Parathyroid adenoma (tissue), 2 donors: ENCODE results near the gene ICAM2.

ENCODE experiments used
- H2AFZ ChIP-seq: fragments of 300-600 bp; sonication (generic); one replicate; pipeline ENCODE4 v1.7.0; 2017; ENCODE audit warnings: antibody characterized with exemption, mild to moderate bottlenecking
- H3K27ac ChIP-seq: fragments of 300-600 bp; sonication (generic); one replicate; pipeline ENCODE4 v1.7.0; 2017
- H3K27me3 ChIP-seq: fragments of 300-600 bp; sonication (generic); one replicate; pipeline ENCODE4 v1.7.0; 2017; ENCODE audit warnings: low read length; ENCODE audit not compliant: control insufficient read depth, insufficient read depth
- H3K36me3 ChIP-seq: fragments of 300-600 bp; sonication (generic); one replicate; pipeline ENCODE4 v1.7.0; 2017; ENCODE audit warnings: low read length; ENCODE audit not compliant: control insufficient read depth, insufficient read depth
- H3K4me1 ChIP-seq: fragments of 300-600 bp; sonication (generic); one replicate; pipeline ENCODE4 v1.7.0; 2017; ENCODE audit warnings: control low read depth
- H3K4me2 ChIP-seq: fragments of 300-600 bp; sonication (generic); one replicate; pipeline ENCODE4 v1.7.0; 2017; ENCODE audit warnings: low read length
- H3K4me3 ChIP-seq: fragments of 300-600 bp; sonication (generic); one replicate; pipeline ENCODE4 v1.7.0; 2017; ENCODE audit warnings: low read depth, low read length
- H3K79me2 ChIP-seq: fragments of 300-600 bp; sonication (generic); one replicate; pipeline ENCODE4 v1.7.0; 2017; ENCODE audit warnings: control low read depth
- H3K9ac ChIP-seq: fragments of 300-600 bp; sonication (generic); one replicate; pipeline ENCODE4 v1.7.0; 2017; ENCODE audit warnings: mild to moderate bottlenecking
- H3K9me3 ChIP-seq: fragments of 300-600 bp; sonication (generic); one replicate; pipeline ENCODE4 v1.7.0; 2017; ENCODE audit warnings: low read length; ENCODE audit not compliant: control insufficient read depth
- TF ChIP-seq, protein P1 (sequence below): fragments of 300-600 bp; sonication (generic); IDR thresholded peaks from one replicate; pipeline ENCODE4 v1.7.0; 2017; ENCODE audit warnings: antibody characterized with exemption, mild to moderate bottlenecking
- donor health status: primary hyperparathyroidism.

Gene ICAM2

DNA sequence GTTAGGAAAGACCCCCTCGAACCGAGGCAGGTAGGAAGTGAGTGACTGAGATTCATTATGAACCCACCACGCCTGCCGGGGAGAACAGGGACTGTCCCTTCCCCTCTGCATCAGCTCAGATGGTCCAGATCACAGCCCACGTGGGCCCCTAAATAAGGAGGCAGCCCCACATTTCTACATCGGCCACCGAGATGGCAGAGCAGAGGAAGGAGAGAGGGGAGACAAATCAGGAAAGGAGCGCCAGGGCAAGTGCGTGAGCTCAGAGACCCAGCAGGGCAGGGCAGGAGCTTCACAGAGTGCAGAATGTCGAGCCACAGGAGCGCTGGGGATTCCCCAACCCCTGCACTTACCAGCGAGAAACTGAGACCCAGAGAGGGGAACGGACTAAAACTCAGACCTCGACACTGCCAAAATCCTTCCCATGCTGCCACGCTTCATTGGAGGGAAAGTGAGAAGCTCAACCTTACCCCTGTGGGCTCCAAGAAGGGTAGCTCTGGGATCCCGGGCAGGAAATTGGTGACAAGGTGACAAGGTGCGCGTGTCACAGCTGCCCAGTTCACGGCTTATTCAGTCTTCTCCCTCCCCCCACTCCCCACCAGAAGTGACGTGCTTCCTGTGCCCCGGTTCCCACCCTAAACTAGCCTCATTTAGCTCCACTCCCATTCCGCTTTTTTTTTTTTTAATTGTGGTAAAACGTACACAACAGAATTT is at the start of gene ICAM2:
ICAM2 (minus strand) TSS at position 578 of the 711 bp plus-strand sequence. CDS start 13,942 bp downstream, outside the sequence.
- Histone ChIP-seq H2AFZ (peak within 1 kb of the TSS; percentile 84), H3K36me3 (no peaks in the 10 kb centered on the region), H3K4me3 (peak within 1 kb of the TSS; percentile 32), H3K9me3 (no peaks in the 10 kb centered on the region), H3K79me2 (no peaks in the 10 kb centered on the region), H3K4me1 (no peaks in the 10 kb centered on the region), H3K27ac (peak within 1 kb of the TSS; percentile 73), H3K27me3 (no peaks in the 10 kb centered on the region), H3K4me2 (peak within 1 kb of the TSS; percentile 57), H3K9ac (no peak within 1 kb of the TSS)
- TF ChIP-seq, protein P1, sequence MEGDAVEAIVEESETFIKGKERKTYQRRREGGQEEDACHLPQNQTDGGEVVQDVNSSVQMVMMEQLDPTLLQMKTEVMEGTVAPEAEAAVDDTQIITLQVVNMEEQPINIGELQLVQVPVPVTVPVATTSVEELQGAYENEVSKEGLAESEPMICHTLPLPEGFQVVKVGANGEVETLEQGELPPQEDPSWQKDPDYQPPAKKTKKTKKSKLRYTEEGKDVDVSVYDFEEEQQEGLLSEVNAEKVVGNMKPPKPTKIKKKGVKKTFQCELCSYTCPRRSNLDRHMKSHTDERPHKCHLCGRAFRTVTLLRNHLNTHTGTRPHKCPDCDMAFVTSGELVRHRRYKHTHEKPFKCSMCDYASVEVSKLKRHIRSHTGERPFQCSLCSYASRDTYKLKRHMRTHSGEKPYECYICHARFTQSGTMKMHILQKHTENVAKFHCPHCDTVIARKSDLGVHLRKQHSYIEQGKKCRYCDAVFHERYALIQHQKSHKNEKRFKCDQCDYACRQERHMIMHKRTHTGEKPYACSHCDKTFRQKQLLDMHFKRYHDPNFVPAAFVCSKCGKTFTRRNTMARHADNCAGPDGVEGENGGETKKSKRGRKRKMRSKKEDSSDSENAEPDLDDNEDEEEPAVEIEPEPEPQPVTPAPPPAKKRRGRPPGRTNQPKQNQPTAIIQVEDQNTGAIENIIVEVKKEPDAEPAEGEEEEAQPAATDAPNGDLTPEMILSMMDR: no peak

DNA sequence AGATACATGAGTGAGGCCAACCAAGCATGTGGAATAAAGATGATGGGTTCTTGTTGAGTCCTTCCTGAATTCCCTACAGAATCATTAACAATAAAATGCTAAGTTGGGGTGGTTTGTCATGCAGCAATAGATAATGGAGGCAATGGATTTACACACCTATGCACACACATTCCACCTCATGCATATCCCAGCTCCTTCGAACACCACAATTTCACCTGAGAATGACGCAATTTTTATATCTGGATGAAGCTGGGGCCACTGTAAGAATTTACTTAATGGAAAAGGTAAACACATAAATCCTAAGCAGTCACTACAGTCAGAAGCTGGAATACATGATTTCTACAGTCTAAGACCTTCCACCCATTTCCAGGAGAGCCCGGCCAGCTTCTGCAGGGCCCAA is 49.8 kb upstream of the ICAM2 start:
- H3K4me2 ChIP-seq: no peak overlapping the region
- no peak overlapping the region for H3K4me3 ChIP-seq
- H2AFZ ChIP-seq: no peak overlapping the region
- no peaks in the 10 kb centered on the region for H3K9me3 ChIP-seq
- H3K4me1 ChIP-seq: no peaks in the 10 kb centered on the region
- no peak overlapping the region for H3K27ac ChIP-seq
- no peak overlapping the region for H3K9ac ChIP-seq
- no peaks in the 10 kb centered on the region for H3K79me2 ChIP-seq
- no peaks in the 10 kb centered on the region for H3K36me3 ChIP-seq
- no peaks in the 10 kb centered on the region for H3K27me3 ChIP-seq
- TF ChIP-seq, protein P1: no peak

DNA sequence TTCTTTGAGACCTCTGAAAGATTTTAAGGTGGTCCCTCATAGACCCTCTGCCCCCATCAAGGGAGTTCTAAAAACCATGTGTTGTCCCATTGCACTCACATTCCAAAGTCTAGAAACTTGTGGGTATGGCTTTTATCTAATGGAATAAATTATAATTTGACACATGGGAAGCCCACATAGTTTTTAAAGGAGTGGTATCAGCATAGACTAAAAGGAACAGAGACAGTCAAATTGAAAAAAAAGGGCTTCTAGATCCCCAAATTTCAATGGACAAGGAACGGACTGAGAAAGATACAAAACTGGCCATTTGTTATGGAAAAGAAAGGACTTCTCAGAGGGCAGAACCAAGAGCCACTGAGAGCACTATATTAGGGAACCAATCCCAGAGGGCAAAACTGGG is 48.7 kb upstream of the ICAM2 start:
- Histone ChIP-seq H3K4me1 (no peaks in the 10 kb centered on the region), H2AFZ (no peak overlapping the region), H3K4me3 (no peak overlapping the region), H3K4me2 (no peak overlapping the region), H3K79me2 (no peaks in the 10 kb centered on the region), H3K9ac (no peak overlapping the region), H3K36me3 (no peaks in the 10 kb centered on the region), H3K27me3 (no peaks in the 10 kb centered on the region), H3K9me3 (no peaks in the 10 kb centered on the region), H3K27ac (no peak overlapping the region)
- TF ChIP-seq, protein P1: no peak

DNA sequence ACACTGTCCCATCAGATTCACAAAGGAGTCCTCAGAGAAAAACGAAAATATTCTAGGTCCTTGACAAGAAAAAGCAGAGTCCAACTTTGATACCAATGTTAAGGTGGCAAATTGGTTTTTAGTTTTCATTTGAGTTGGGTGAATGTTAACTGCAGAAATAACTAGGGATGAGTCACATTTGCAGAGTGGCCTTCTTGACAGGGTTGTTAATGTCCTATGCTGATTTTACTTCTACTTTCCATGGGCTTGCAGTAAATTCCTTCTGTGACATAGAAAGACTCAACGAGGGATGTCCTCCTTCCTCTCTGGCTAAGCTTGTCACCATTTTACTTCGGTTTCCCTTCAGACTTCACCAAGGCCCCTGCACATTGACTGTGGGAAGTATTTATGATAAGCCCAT is 47.2 kb upstream of the ICAM2 start:
- TF ChIP-seq, protein P1: no peak
- Histone ChIP-seq H2AFZ (no peak overlapping the region), H3K9ac (no peak overlapping the region), H3K27ac (no peak overlapping the region), H3K79me2 (no peaks in the 10 kb centered on the region), H3K4me1 (no peaks in the 10 kb centered on the region), H3K4me3 (no peak overlapping the region), H3K4me2 (no peak overlapping the region), H3K9me3 (no peaks in the 10 kb centered on the region), H3K27me3 (no peaks in the 10 kb centered on the region), H3K36me3 (no peaks in the 10 kb centered on the region)

DNA sequence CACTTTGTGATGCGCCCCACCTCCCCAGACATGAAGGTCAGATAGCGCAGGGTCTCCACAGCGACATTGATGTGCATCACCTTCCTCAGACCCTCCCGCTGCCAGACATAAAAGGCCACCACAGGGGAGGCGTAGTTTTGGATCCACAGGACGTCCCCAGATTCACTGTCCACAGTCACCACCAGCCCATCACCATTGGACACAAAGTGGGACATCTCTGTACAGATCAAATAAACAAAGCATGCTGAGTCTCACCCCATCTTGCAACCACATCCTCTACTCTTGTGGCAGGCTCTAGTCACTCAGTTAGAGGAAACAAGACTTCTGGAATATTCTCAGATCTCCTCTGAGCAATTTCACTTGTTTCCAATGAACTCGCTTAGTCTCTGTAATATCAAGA is 46.3 kb upstream of the ICAM2 start:
- no peaks in the 10 kb centered on the region for H3K9me3 ChIP-seq
- no peaks in the 10 kb centered on the region for H3K27me3 ChIP-seq
- H3K79me2 ChIP-seq: no peaks in the 10 kb centered on the region
- H3K4me3 ChIP-seq: no peak overlapping the region
- H3K36me3 ChIP-seq: no peaks in the 10 kb centered on the region
- TF ChIP-seq, protein P1: no peak
- H3K4me1 ChIP-seq: no peaks in the 10 kb centered on the region
- H3K9ac ChIP-seq: no peak overlapping the region
- no peak overlapping the region for H3K27ac ChIP-seq
- no peak overlapping the region for H2AFZ ChIP-seq
- H3K4me2 ChIP-seq: no peak overlapping the region
